TTC549 (cell line): Measurements from ENCODE around the gene JKAMP.

Experiments used
- FAIRE-seq: peaks from 2 replicates; lab custom pipeline; 2012; peaks lifted over from hg19 to GRCh38; lab: Jason Lieb, UNC

Gene JKAMP

DNA sequence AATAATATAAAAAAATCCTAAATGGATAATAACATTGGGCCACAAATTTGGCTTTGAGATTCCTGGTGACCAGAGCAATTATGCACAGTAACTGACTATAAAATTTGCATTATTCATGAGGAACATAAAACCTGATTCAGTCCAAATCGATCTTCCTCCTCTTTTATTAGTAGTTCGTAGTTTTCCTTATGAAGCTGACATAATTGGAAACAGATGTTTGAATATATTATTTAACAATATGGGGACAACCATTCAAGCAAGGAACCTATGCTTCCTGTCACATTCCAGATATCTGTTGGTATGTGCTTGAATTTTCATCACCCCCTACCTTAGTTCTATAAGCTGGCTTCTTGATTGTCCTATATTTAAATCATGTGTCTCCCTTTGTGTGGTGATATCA lies 57.4 kb downstream of the JKAMP start:
- no peak for FAIRE-seq

DNA sequence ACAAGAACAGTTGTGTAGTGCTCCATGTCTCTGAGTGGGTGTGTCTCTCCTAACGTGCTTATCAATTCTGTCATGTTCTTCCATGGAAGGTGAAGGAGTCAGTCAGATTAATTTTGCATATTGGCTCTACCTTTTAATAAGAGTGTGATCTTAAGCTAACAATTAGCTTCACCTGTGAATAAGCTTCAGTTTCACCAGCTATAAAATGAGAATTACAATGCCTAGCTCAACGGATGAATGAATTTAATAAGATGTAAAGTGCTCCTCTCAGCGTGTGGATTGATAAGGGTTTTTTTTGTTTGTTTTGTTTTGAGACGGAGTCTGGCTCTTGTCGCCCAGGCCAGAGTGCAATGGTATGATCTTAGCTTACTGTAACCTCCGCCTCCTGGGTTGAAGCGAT lies 59.6 kb downstream of the JKAMP start:
- FAIRE-seq: no peak

DNA sequence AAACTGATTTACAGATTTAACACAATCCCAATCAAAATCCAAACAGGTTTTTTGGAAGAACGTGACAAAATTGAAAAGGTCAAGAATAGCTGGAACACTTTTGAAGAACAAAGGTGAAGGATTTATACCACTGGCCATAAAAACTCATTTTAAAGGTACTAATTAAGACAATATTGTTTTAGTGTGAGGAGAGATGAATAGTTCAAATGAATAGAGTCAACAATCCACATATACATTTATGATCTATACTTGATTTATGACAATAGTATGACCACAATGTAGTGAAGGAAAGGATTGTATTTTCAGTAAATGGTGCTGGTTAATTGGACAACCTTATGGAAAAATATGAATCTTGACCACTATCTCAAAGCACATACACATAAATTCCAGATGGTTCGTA lies 63.0 kb downstream of the JKAMP start:
- no peak for FAIRE-seq
